Mesendoderm (in vitro differentiated cells): Measurements from ENCODE around the gene A1CF.
"Not testable (repeated sequence)": the region's sequence is repeated elsewhere in the genome, so short reads cannot be mapped to it uniquely, and the experiment has no call there.

Experiments
- DNase-seq: peaks from one replicate; pipeline ENCODE4 v3.0.0; 2013
- H2AK5ac ChIP-seq: 2 replicates; pipeline ENCODE4 v1.6.1; 2013; ENCODE audit warnings: low read length, inconsistent platforms
- H2BK120ac ChIP-seq: 2 replicates; pipeline ENCODE4 v1.6.1; 2013; ENCODE audit warnings: low read depth, mild to moderate bottlenecking, low read length, moderate library complexity, mixed read lengths
- H2BK15ac ChIP-seq: replicated peaks from 2 replicates; pipeline ENCODE4 v1.6.1; 2013; ENCODE audit warnings: low read depth, mild to moderate bottlenecking, moderate library complexity
- H2BK5ac ChIP-seq: 2 replicates; pipeline ENCODE4 v1.6.1; 2013; ENCODE audit warnings: low read length, inconsistent platforms
- H3K18ac ChIP-seq: 2 replicates; pipeline ENCODE4 v1.6.1; 2013; ENCODE audit warnings: mild to moderate bottlenecking, low read length, mixed read lengths
- H3K23ac ChIP-seq: one replicate; pipeline ENCODE4 v1.6.1; 2013; ENCODE audit warnings: low read length
- H3K27ac ChIP-seq: 2 replicates; pipeline ENCODE4 v1.5.1; 2013; ENCODE audit warnings: low read depth, mild to moderate bottlenecking, inconsistent platforms, low read length, moderate library complexity
- H3K27me3 ChIP-seq: 2 replicates; pipeline ENCODE4 v1.6.1; 2013; ENCODE audit warnings: low read length, control low read depth, mild to moderate bottlenecking, inconsistent platforms; ENCODE audit not compliant: insufficient read depth, poor library complexity
- H3K36me3 ChIP-seq: 2 replicates; pipeline ENCODE4 v1.6.1; 2013; ENCODE audit warnings: low read length, inconsistent platforms; ENCODE audit not compliant: control insufficient read depth, insufficient read depth
- H3K4ac ChIP-seq: one replicate; pipeline ENCODE4 v1.6.1; 2013; ENCODE audit warnings: low read depth, mild to moderate bottlenecking, low read length, moderate library complexity
- H3K4me1 ChIP-seq: 2 replicates; pipeline ENCODE4 v1.6.1; 2013; ENCODE audit warnings: low read depth, low read length, inconsistent platforms; ENCODE audit not compliant: control insufficient read depth
- H3K4me2 ChIP-seq: 2 replicates; pipeline ENCODE4 v1.6.1; 2013; ENCODE audit warnings: low read length
- H3K4me3 ChIP-seq: 2 replicates; pipeline ENCODE4 v1.5.1; 2013; ENCODE audit warnings: mild to moderate bottlenecking, low read length
- H3K56ac ChIP-seq: one replicate; pipeline ENCODE4 v1.6.1; 2013; ENCODE audit warnings: low read length
- H3K79me1 ChIP-seq: 2 replicates; pipeline ENCODE4 v1.6.1; 2013; ENCODE audit warnings: low read length, inconsistent platforms
- H3K79me2 ChIP-seq: 2 replicates; pipeline ENCODE4 v1.6.1; 2013; ENCODE audit warnings: mild to moderate bottlenecking, low read length; ENCODE audit not compliant: control insufficient read depth, insufficient read depth
- H3K9ac ChIP-seq: 2 replicates; pipeline ENCODE4 v1.6.1; 2013; ENCODE audit warnings: low read length, inconsistent platforms
- H4K5ac ChIP-seq: one replicate; pipeline ENCODE4 v1.6.1; 2013; ENCODE audit warnings: low read length
- H4K8ac ChIP-seq: one replicate; pipeline ENCODE4 v1.6.1; 2013; ENCODE audit warnings: low read depth, mild to moderate bottlenecking, control low read depth, low read length, moderate library complexity
- WGBS: extraction: QIAGEN DNeasy Blood & Tissue Kit; methylation state at CpG from one replicate; pipeline ENCODE4 v1.1.7; 2013; ENCODE audit warnings: low lambda C conversion rate, missing lambda C conversion rate; ENCODE audit not compliant: insufficient coverage; ENCODE audit errors: extremely low coverage; 5-methylcytosine and 5-hydroxymethylcytosine counted together

Gene A1CF

GRCh38 chr10:50798297-50798696 lies 87.1 kb downstream of the A1CF start:
- Histone ChIP-seq H3K56ac (no peak overlapping the region), H3K9ac (no peak overlapping the region), H3K23ac (no peak overlapping the region), H3K18ac (no peak overlapping the region), H4K5ac (no peak overlapping the region), H3K4ac (no peak overlapping the region), H3K36me3 (no peaks in the 10 kb centered on the region), H3K79me1 (no peaks in the 10 kb centered on the region), H3K4me2 (no peak overlapping the region), H3K27me3 (no peaks in the 10 kb centered on the region), H3K27ac (no peak overlapping the region), H2AK5ac (no peak overlapping the region), H2BK120ac (no peak overlapping the region), H2BK15ac (no peak overlapping the region), H3K4me3 (no peak overlapping the region), H3K79me2 (no peaks in the 10 kb centered on the region), H4K8ac (no peak overlapping the region), H2BK5ac (no peak overlapping the region), H3K4me1 (no peaks in the 10 kb centered on the region)
- WGBS = no CpG with 5 or more reads among the region's 3 CpGs
- no peak for DNase-seq

- no peak overlapping the region for H2BK120ac ChIP-seq
- no peaks in the 10 kb centered on the region for H3K36me3 ChIP-seq
- H3K56ac ChIP-seq = no peak overlapping the region
- no peak overlapping the region for H3K23ac ChIP-seq
- no peak overlapping the region for H3K4ac ChIP-seq
- no peak overlapping the region for H4K5ac ChIP-seq
- no peak overlapping the region for H3K18ac ChIP-seq
- H4K8ac ChIP-seq = no peak overlapping the region
- WGBS = no CpG with 5 or more reads among the region's 1 CpG
- no peak overlapping the region for H3K27ac ChIP-seq
- H3K4me2 ChIP-seq = no peak overlapping the region
- H3K9ac ChIP-seq = no peak overlapping the region
- no peaks in the 10 kb centered on the region for H3K79me1 ChIP-seq
- no peak for DNase-seq
- no peak overlapping the region for H2BK15ac ChIP-seq
- H2AK5ac ChIP-seq = no peak overlapping the region
- H3K27me3 ChIP-seq = no peaks in the 10 kb centered on the region
- no peaks in the 10 kb centered on the region for H3K4me1 ChIP-seq
- no peak overlapping the region for H2BK5ac ChIP-seq
- H3K4me3 ChIP-seq = no peak overlapping the region
- H3K79me2 ChIP-seq = no peaks in the 10 kb centered on the region
Measured at GRCh38 chr10:50796693-50797092, 88.7 kb downstream of the A1CF start.

GRCh38 chr10:50794490-50794889 lies 90.9 kb downstream of the A1CF start:
- Histone ChIP-seq H2BK15ac (no peak overlapping the region), H4K5ac (no peak overlapping the region), H2AK5ac (no peak overlapping the region), H2BK120ac (no peak overlapping the region), H3K4me1 (no peaks in the 10 kb centered on the region), H3K4ac (no peak overlapping the region), H3K9ac (no peak overlapping the region), H3K4me2 (no peak overlapping the region), H3K18ac (no peak overlapping the region), H3K27me3 (no peaks in the 10 kb centered on the region), H3K79me1 (no peaks in the 10 kb centered on the region), H2BK5ac (no peak overlapping the region), H3K36me3 (no peaks in the 10 kb centered on the region), H3K4me3 (no peak overlapping the region), H3K56ac (no peak overlapping the region), H3K23ac (no peak overlapping the region), H3K27ac (no peak overlapping the region), H3K79me2 (no peaks in the 10 kb centered on the region), H4K8ac (no peak overlapping the region)
- no peak for DNase-seq

- H3K9ac ChIP-seq = no peak overlapping the region
- H3K79me1 ChIP-seq = no peaks in the 10 kb centered on the region
- H3K23ac ChIP-seq = no peak overlapping the region
- H2BK15ac ChIP-seq = no peak overlapping the region
- H2BK120ac ChIP-seq = no peak overlapping the region
- no peak overlapping the region for H3K4me3 ChIP-seq
- DNase-seq = peak; percentile 65
- no peak overlapping the region for H3K4me2 ChIP-seq
- WGBS = no CpG with 5 or more reads among the region's 1 CpG
- no peaks in the 10 kb centered on the region for H3K36me3 ChIP-seq
- H2BK5ac ChIP-seq = no peak overlapping the region
- no peak overlapping the region for H3K18ac ChIP-seq
- H4K5ac ChIP-seq = no peak overlapping the region
- no peaks in the 10 kb centered on the region for H3K27me3 ChIP-seq
- no peak overlapping the region for H2AK5ac ChIP-seq
- H4K8ac ChIP-seq = no peak overlapping the region
- H3K4me1 ChIP-seq = no peaks in the 10 kb centered on the region
- H3K27ac ChIP-seq = no peak overlapping the region
- H3K4ac ChIP-seq = no peak overlapping the region
- H3K56ac ChIP-seq = no peak overlapping the region
- H3K79me2 ChIP-seq = no peaks in the 10 kb centered on the region
Measured at GRCh38 chr10:50788951-50789945, 96.2 kb downstream of the A1CF start.

GRCh38 chr10:50787962-50788361 lies 97.5 kb downstream of the A1CF start:
- not testable (repeated sequence) for H3K79me1 ChIP-seq, H2AK5ac ChIP-seq, H3K4me2 ChIP-seq, H3K4ac ChIP-seq, H3K23ac ChIP-seq, H3K36me3 ChIP-seq, H3K4me1 ChIP-seq, H3K27ac ChIP-seq, H3K4me3 ChIP-seq, H3K79me2 ChIP-seq, H3K18ac ChIP-seq, H2BK120ac ChIP-seq, H3K9ac ChIP-seq, H2BK15ac ChIP-seq, H3K27me3 ChIP-seq, H4K8ac ChIP-seq, H4K5ac ChIP-seq, H2BK5ac ChIP-seq
- peak overlapping the region; percentile 17 for H3K56ac ChIP-seq
- peak; percentile 21 for DNase-seq
- WGBS = no CpG with 5 or more reads among the region's 5 CpGs

GRCh38 chr10:50782017-50782416 lies 103.4 kb downstream of the A1CF start:
- H4K8ac ChIP-seq, H4K5ac ChIP-seq, H3K56ac ChIP-seq, H3K79me2 ChIP-seq, H3K4me3 ChIP-seq, DNase-seq, H3K36me3 ChIP-seq, H2AK5ac ChIP-seq, H3K4ac ChIP-seq, H3K4me2 ChIP-seq, H3K9ac ChIP-seq, H3K27me3 ChIP-seq, H3K27ac ChIP-seq, H3K23ac ChIP-seq, H2BK5ac ChIP-seq, H3K18ac ChIP-seq, H3K4me1 ChIP-seq, H2BK120ac ChIP-seq, H3K79me1 ChIP-seq, H2BK15ac ChIP-seq: not testable (repeated sequence)
